Endothelial cell of umbilical vein (primary cell): Measurements from ENCODE around the gene RANBP1. TPM values are rescaled to one million over a fixed set of nuclear protein-coding genes. Genes with fewer than 3 reads are reported as not detected.

ENCODE experiments used
- BruUV-seq: library from RNA; stranded (reverse); fragments of 400-500 nt; replicated peaks from 2 replicates; lab custom pipeline; 2021; lab: Mats Ljungman, UMichigan
- CTCF ChIA-PET: fragments of 300-600, 350-600 bp; sonication (Branson Sonifier 250); formaldehyde crosslinking; loops from one replicate; lab custom pipeline; 2021; ENCODE audit warnings: antibody characterized with exemption, inconsistent platforms; lab: Charles Lee
- POLR2A ChIA-PET: fragments of 300-600, 350-600 bp; sonication (Branson Sonifier 250); formaldehyde crosslinking; loops from one replicate; lab custom pipeline; 2021; ENCODE audit warnings: antibody characterized with exemption, inconsistent platforms; lab: Charles Lee
- DNase-seq: peaks from one replicate; pipeline ENCODE4 v3.0.0-alpha.2; 2011; ENCODE audit warnings: low read depth, low spot score
- FAIRE-seq: peaks from 2 replicates; lab custom pipeline; 2011; peaks lifted over from hg19 to GRCh38; lab: Jason Lieb, UNC
- H2AFZ ChIP-seq: 2 replicates; pipeline ENCODE4 v1.6.0; 2012; ENCODE audit warnings: low read depth, low read length, control low read depth, inconsistent platforms
- H3K27ac ChIP-seq: 2 replicates; pipeline ENCODE4 v1.5.1; 2011; ENCODE audit warnings: low read depth, mild to moderate bottlenecking, control low read depth, low read length, moderate library complexity; ENCODE audit not compliant: insufficient read depth
- H3K27me3 ChIP-seq, 2 experiments: 2 replicates each; pipeline versions ENCODE4 v1.6.0 to v1.6.1; 2011; ENCODE audit warnings: low read length in 2 of 2, mixed read lengths in 1 of 2; ENCODE audit not compliant: control insufficient read depth in 2 of 2, insufficient read depth in 2 of 2
- H3K36me3 ChIP-seq, 2 experiments: 2 replicates in 1 of 2; 3 replicates in 1 of 2; pipeline ENCODE4 v1.5.1; 2011; ENCODE audit warnings: low read length in 2 of 2, mild to moderate bottlenecking in 1 of 2, moderate library complexity in 1 of 2; ENCODE audit not compliant: control insufficient read depth in 2 of 2, insufficient read depth in 2 of 2; ENCODE audit errors: extremely low read depth in 1 of 2
- H3K4me1 ChIP-seq: 3 replicates; pipeline ENCODE4 v1.5.1; 2011; ENCODE audit warnings: mild to moderate bottlenecking, low read length; ENCODE audit not compliant: control insufficient read depth, insufficient read depth; ENCODE audit errors: extremely low read depth
- H3K4me2 ChIP-seq: 2 replicates; pipeline ENCODE4 v1.6.1; 2011; ENCODE audit warnings: low read length, control low read depth, mixed read lengths; ENCODE audit not compliant: insufficient read depth
- H3K4me3 ChIP-seq, 3 experiments: fragments of 200-600 bp in 1 of 3; sonication (generic), shearing (Covaris generic) in 1 of 3; replicated peaks in 1 of 3; 2 replicates each; pipeline ENCODE4 v1.5.1; 2011 to 2016; ENCODE audit warnings: control low read depth in 3 of 3, low read length in 3 of 3, mild to moderate bottlenecking in 2 of 3, inconsistent platforms in 1 of 3, low read depth in 1 of 3, moderate library complexity in 1 of 3; ENCODE audit not compliant: insufficient read depth in 1 of 3
- H3K79me2 ChIP-seq: 2 replicates; pipeline ENCODE4 v1.6.0; 2012; ENCODE audit warnings: low read length, inconsistent platforms; ENCODE audit not compliant: control insufficient read depth, insufficient read depth
- H3K9ac ChIP-seq: replicated peaks from 2 replicates; pipeline ENCODE3; 2011; ENCODE audit warnings: low read length, control low read depth; ENCODE audit not compliant: insufficient read depth; ENCODE audit errors: extremely low read depth
- H3K9me1 ChIP-seq: replicated peaks from 3 replicates; pipeline ENCODE4 v1.6.0; 2011; ENCODE audit warnings: mild to moderate bottlenecking, low read length; ENCODE audit not compliant: control insufficient read depth, insufficient read depth; ENCODE audit errors: extremely low read depth
- H3K9me3 ChIP-seq: replicated peaks from 2 replicates; pipeline ENCODE4 v1.5.1; 2012; ENCODE audit warnings: low read length, inconsistent platforms; ENCODE audit not compliant: control insufficient read depth, insufficient read depth
- H4K20me1 ChIP-seq: replicated peaks from 2 replicates; pipeline ENCODE3; 2011; ENCODE audit warnings: mild to moderate bottlenecking, low read length; ENCODE audit not compliant: control insufficient read depth, insufficient read depth; ENCODE audit errors: extremely low read depth
- EZH2 ChIP-seq: IDR thresholded peaks from 2 replicates; pipeline ENCODE4 v1.6.1; 2012; ENCODE audit warnings: borderline replicate concordance, low read depth, mild to moderate bottlenecking, moderate library complexity, low read length, inconsistent platforms; ENCODE audit not compliant: severe bottlenecking
- FOS ChIP-seq: IDR thresholded peaks from 2 replicates; pipeline ENCODE4 v1.6.1; 2011; ENCODE audit warnings: mild to moderate bottlenecking, low read length, moderate library complexity, borderline replicate concordance; ENCODE audit not compliant: insufficient read depth
- GATA2 ChIP-seq: IDR thresholded peaks from 2 replicates; pipeline ENCODE4 v1.7.0; 2011; ENCODE audit warnings: low read depth, mild to moderate bottlenecking, moderate library complexity, mixed read lengths, low read length; ENCODE audit not compliant: insufficient read length, insufficient read depth
- JUN ChIP-seq: IDR thresholded peaks from 2 replicates; pipeline ENCODE4 v1.6.1; 2011; ENCODE audit warnings: borderline replicate concordance, low read depth; ENCODE audit not compliant: insufficient read length, insufficient read depth
- MYC ChIP-seq: IDR thresholded peaks from one replicate; pipeline ENCODE4 v1.6.1; 2011; ENCODE audit warnings: mild to moderate bottlenecking, low read depth, low read length
- POLR2A ChIP-seq: IDR thresholded peaks from 2 replicates; pipeline ENCODE4 v1.6.1; 2012; ENCODE audit warnings: low read depth, mild to moderate bottlenecking, control low read depth, low read length
- POLR2AphosphoS5 ChIP-seq: IDR thresholded peaks from 2 replicates; pipeline ENCODE4 v1.6.1; 2012; ENCODE audit warnings: low read depth, mild to moderate bottlenecking, control low read depth, low read length, moderate library complexity; ENCODE audit not compliant: insufficient read depth
- dilution Hi-C: fragments of 300-500 bp; cut with MboI; formaldehyde crosslinking; loops from one replicate; pipeline ENCODE4 v1.15.0; 2019; ENCODE audit warnings: low sequenced_read_pairs; ENCODE audit not compliant: extremely low pct_ligation_motif_present
- intact Hi-C: fragments of 100-400 bp; cut with micrococcal nuclease; formaldehyde crosslinking; loops from one replicate; pipeline ENCODE4 v1.10.0; 2022
- polyA plus RNA-seq, 4 experiments: library from polyadenylated mRNA; depleted of rRNA in 3 of 4; stranded (reverse) in 3 of 4; unstranded in 1 of 4; fragments of >200 nt; gene quantifications; 2 replicates each; pipeline versions ENCODE4 v1.2.1 to v1.2.3, GENCODE V29; 2011 to 2012; ENCODE audit warnings: missing spikeins in 1 of 4
- total RNA-seq: library from RNA; stranded (reverse); gene quantifications from 2 replicates; pipeline ENCODE4 v1.2.3, GENCODE V29; 2021
- TF ChIP-seq, protein P1 (sequence below): IDR thresholded peaks from 2 replicates; pipeline ENCODE4 v1.6.1; 2011; ENCODE audit not compliant: insufficient read depth, insufficient read length
- TF ChIP-seq, protein P2 (sequence below), 2 donors: IDR thresholded peaks; 1 replicate in 1 of 2; 2 replicates in 1 of 2; pipeline ENCODE4 v1.5.1; 2011; ENCODE audit warnings: low read length in 2 of 2, mild to moderate bottlenecking in 2 of 2, moderate library complexity in 2 of 2, control low read depth in 1 of 2, inconsistent platforms in 1 of 2, low read depth in 1 of 2; ENCODE audit not compliant: insufficient read depth in 1 of 2; ENCODE audit errors: extremely low read depth in 1 of 2

The RANBP1 gene
- total and polyA plus RNA-seq, 2 donors (not counting 3 experiments of a cell fraction or from before 2014, with no cell fraction given): 228 to 247 TPM

DNA sequence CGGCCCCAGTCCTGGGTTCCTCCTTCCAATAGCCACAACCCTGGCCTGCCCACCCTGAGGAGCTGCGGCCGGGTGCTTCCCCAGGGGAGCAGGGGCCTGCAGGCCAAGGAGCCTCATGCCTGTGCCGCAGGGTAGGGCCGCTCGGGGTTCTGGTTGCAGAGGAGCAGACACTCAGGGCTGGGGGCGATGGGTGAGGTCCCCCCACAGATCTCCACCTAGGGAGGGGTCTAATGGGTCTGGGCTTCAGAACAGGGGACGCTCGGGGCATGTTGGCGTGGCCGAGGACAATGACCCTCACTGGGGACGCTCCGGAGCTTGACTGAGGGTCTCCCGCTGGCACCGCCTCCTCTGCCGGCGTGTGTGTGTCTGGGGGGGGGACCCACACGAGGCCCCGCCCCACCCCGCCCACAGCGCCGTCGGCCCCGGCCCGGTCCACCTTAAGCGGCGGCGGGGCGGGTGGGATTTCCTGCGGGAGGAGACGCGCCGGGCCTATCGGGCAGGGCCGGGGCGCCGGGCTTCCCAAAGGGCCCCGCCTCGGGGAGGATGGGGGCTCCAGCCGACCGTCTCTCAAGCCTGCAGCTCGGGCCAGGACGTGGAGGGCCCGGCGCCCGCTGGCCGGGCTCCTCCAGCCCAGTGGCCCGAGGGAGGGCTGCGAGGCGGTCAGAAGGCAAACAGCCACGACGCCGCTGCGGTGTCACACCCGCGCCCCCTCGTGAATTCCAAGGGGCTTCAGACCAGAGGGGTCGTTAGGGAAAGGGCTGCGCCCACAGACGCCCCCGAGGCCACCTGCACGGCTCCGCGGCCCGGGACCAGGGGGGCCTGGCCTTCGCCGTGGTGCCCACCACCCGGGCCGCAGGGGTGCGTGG, 15.1 kb downstream of the RANBP1 start:
- Histone ChIP-seq H3K36me3 (peaks cover 0 to 7% of the 10 kb centered on the region in 2 experiments), H3K4me1 (peaks cover 6% of the 10 kb centered on the region), H2AFZ (peak overlapping the region; percentile 77), H3K9me3 (no peaks in the 10 kb centered on the region), H3K27me3 (no peaks in the 10 kb centered on the region), H3K9ac (peak overlapping the region; percentile 42), H4K20me1 (no peaks in the 10 kb centered on the region), H3K4me2 (peak overlapping the region; percentile 33), H3K4me3 (peak overlapping the region; percentile 37 to 85 (median 46)), H3K9me1 (no peaks in the 10 kb centered on the region), H3K79me2 (peaks cover 41% of the 10 kb centered on the region), H3K27ac (peak overlapping the region; percentile 46)
- ChIA-PET POLR2A (no interaction called here), CTCF (interaction anchor here (0.7 to 2.1 kb wide), 3 partner anchors 11 to 401 kb away, joined by 4 to 6 read pairs (median 6); partner anchors contain the start of gene TRMT2A)
- TF ChIP-seq, protein P1, sequence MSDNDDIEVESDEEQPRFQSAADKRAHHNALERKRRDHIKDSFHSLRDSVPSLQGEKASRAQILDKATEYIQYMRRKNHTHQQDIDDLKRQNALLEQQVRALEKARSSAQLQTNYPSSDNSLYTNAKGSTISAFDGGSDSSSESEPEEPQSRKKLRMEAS: no peak
- peak; percentile 19 for TF ChIP-seq POLR2AphosphoS5
- TF ChIP-seq JUN: no peak
- DNase-seq: peak; percentile 82
- intact Hi-C loops: loop anchor here (1.0 kb wide), 1 partner anchor 154 kb away; no protein-coding TSS in a partner anchor
- dilution Hi-C loops: no loop called here
- FAIRE-seq: peak; percentile 69
- no TSS peak for BruUV-seq

DNA sequence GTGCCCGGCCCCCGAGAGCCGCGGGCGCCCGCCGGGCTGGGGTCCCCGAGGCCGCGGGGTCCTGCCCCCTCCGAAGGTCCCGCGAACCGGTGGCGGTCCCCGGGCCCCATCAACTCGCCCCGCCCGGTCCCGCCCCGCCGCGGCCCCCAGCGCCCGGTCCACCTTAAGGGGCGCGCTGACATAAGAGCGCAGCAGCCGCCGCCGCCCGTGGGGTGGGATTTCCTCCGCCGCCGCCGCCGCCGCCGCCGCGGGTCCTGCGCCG, 15.6 kb downstream of the RANBP1 start, which contains the start of gene ZDHHC8:
TSS of gene ZDHHC8 (plus strand) at position 208 of the 262 bp plus-strand sequence. CDS start 144 bp downstream, outside the sequence.
- BruUV-seq: no TSS peak
- Histone ChIP-seq H3K4me3 (peak within 1 kb of the TSS; percentile 65 to 85 (median 69)), H4K20me1 (no peaks in the 10 kb centered on the region), H3K27ac (peak within 1 kb of the TSS; percentile 46), H3K9me3 (no peaks in the 10 kb centered on the region), H3K79me2 (peaks cover 46% of the 10 kb centered on the region), H2AFZ (peak within 1 kb of the TSS; percentile 77), H3K4me2 (peak within 1 kb of the TSS; percentile 45), H3K9ac (peak within 1 kb of the TSS; percentile 71), H3K4me1 (peaks cover 6% of the 10 kb centered on the region), H3K36me3 (peaks cover 0 to 2% of the 10 kb centered on the region in 2 experiments), H3K9me1 (no peaks in the 10 kb centered on the region), H3K27me3 (no peaks in the 10 kb centered on the region)
- DNase-seq: no peak
- TF ChIP-seq POLR2A (no peak), FOS (no peak), GATA2 (no peak), EZH2 (no peak), POLR2AphosphoS5 (no peak), MYC (no peak), JUN (no peak)
- TF ChIP-seq, protein P1: no peak
- TF ChIP-seq, protein P2, sequence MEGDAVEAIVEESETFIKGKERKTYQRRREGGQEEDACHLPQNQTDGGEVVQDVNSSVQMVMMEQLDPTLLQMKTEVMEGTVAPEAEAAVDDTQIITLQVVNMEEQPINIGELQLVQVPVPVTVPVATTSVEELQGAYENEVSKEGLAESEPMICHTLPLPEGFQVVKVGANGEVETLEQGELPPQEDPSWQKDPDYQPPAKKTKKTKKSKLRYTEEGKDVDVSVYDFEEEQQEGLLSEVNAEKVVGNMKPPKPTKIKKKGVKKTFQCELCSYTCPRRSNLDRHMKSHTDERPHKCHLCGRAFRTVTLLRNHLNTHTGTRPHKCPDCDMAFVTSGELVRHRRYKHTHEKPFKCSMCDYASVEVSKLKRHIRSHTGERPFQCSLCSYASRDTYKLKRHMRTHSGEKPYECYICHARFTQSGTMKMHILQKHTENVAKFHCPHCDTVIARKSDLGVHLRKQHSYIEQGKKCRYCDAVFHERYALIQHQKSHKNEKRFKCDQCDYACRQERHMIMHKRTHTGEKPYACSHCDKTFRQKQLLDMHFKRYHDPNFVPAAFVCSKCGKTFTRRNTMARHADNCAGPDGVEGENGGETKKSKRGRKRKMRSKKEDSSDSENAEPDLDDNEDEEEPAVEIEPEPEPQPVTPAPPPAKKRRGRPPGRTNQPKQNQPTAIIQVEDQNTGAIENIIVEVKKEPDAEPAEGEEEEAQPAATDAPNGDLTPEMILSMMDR (IDR thresholded peaks at IDR 0.05; ENCODE audit: extremely low read depth in 1 of 2, insufficient read depth in 1 of 2, low read depth in 1 of 2, low read length in 2 of 2): no peak
- FAIRE-seq: no peak
- dilution Hi-C loops (no loop called here), intact Hi-C loops (no loop called here)
- POLR2A ChIA-PET: no interaction called here
- CTCF ChIA-PET: no interaction called here
